HEK293 (cell line): ENCODE data around the gene H2BK1.
A peak's percentile ranks its signal among the peaks of the same experiment; 100 is the strongest.

ENCODE experiments used
- CTCF ChIA-PET: fragments of 350-600 bp; formaldehyde crosslinking; extraction: SDS; loops from one replicate; lab custom pipeline; 2021; ENCODE audit warnings: antibody characterized with exemption; lab: Yijun Ruan, JAX
- POLR2A ChIA-PET: fragments of 300-600 bp; formaldehyde crosslinking; extraction: SDS; loops from one replicate; lab custom pipeline; 2020; ENCODE audit warnings: antibody characterized with exemption, inconsistent platforms; lab: Yijun Ruan, JAX
- H3K27ac ChIP-seq: fragments of 200-500 bp; sonication (Bioruptor generic); 2 replicates; pipeline ENCODE4 v1.5.1; 2014; ENCODE audit warnings: low read depth, low read length, control low read depth, inconsistent platforms; ENCODE audit errors: extremely low read depth
- H3K36me3 ChIP-seq, 2 experiments: fragments of 200-500 bp in 1 of 2; sonication (Bioruptor generic) in 1 of 2; 1 replicate in 1 of 2; 2 replicates in 1 of 2; pipeline ENCODE4 v1.5.1; 2014 to 2017; ENCODE audit warnings: inconsistent platforms in 2 of 2, low read length in 2 of 2; ENCODE audit not compliant: control insufficient read depth in 2 of 2, insufficient read depth in 1 of 2
- H3K4me1 ChIP-seq: fragments of 200-500 bp; sonication (Bioruptor generic); 2 replicates; pipeline ENCODE4 v1.5.1; 2014; ENCODE audit warnings: mild to moderate bottlenecking, low read length, inconsistent platforms; ENCODE audit not compliant: control insufficient read depth, insufficient read depth
- H3K4me3 ChIP-seq: 2 replicates; pipeline ENCODE4 v1.5.1; 2011; ENCODE audit warnings: low read depth, mild to moderate bottlenecking, control low read depth, low read length, moderate library complexity
- H3K9me3 ChIP-seq: fragments of 200-500 bp; sonication (Bioruptor generic); 2 replicates; pipeline ENCODE4 v1.5.1; 2014; ENCODE audit warnings: low read depth, low read length, inconsistent platforms; ENCODE audit not compliant: control insufficient read depth, insufficient read depth
- GLIS2 ChIP-seq: fragments of 450-650 bp; formaldehyde crosslinking; IDR thresholded peaks from 2 replicates; pipeline ENCODE4 v1.5.1; 2016; ENCODE audit warnings: missing biosample characterization, missing genetic modification characterization
- KLF1 ChIP-seq: fragments of 450-650 bp; formaldehyde crosslinking; IDR thresholded peaks from 2 replicates; pipeline ENCODE4 v1.5.1; 2016; ENCODE audit warnings: missing biosample characterization, missing genetic modification characterization
- ZBTB11 ChIP-seq: fragments of 450-650 bp; formaldehyde crosslinking; conservative IDR thresholded peaks from 2 replicates; pipeline ENCODE4 v1.5.1; 2016; ENCODE audit warnings: low read depth, missing biosample characterization, missing genetic modification characterization
- ZBTB48 ChIP-seq: fragments of 450-650 bp; formaldehyde crosslinking; IDR thresholded peaks from 2 replicates; pipeline ENCODE4 v1.5.1; 2016; ENCODE audit warnings: missing biosample characterization, missing genetic modification characterization
- ZFHX2 ChIP-seq: fragments of 450-650 bp; formaldehyde crosslinking; conservative IDR thresholded peaks from 2 replicates; pipeline ENCODE4 v1.5.1; 2016; ENCODE audit warnings: missing biosample characterization, missing genetic modification characterization
- ZNF112 ChIP-seq: fragments of 450-650 bp; formaldehyde crosslinking; IDR thresholded peaks from 2 replicates; pipeline ENCODE4 v1.5.0; 2017; ENCODE audit warnings: missing biosample characterization, missing genetic modification characterization
- ZNF169 ChIP-seq: fragments of 450-650 bp; formaldehyde crosslinking; IDR thresholded peaks from 2 replicates; pipeline ENCODE4 v1.5.1; 2016; ENCODE audit warnings: missing biosample characterization, missing genetic modification characterization
- ZNF341 ChIP-seq: fragments of 450-650 bp; formaldehyde crosslinking; IDR thresholded peaks from 2 replicates; pipeline ENCODE4; 2016; ENCODE audit warnings: low read depth, missing biosample characterization, missing genetic modification characterization
- ZNF449 ChIP-seq: fragments of 450-650 bp; formaldehyde crosslinking; IDR thresholded peaks from 2 replicates; pipeline ENCODE4 v1.5.1; 2017; ENCODE audit warnings: missing biosample characterization, mild to moderate bottlenecking, missing genetic modification characterization, moderate library complexity
- ZNF518A ChIP-seq: fragments of 450-650 bp; formaldehyde crosslinking; conservative IDR thresholded peaks from 2 replicates; pipeline ENCODE4 v1.5.1; 2016; ENCODE audit warnings: low read depth, missing biosample characterization, missing genetic modification characterization
- ZNF544 ChIP-seq: fragments of 450-650 bp; formaldehyde crosslinking; IDR thresholded peaks from 2 replicates; pipeline ENCODE4 v1.5.0; 2017; ENCODE audit warnings: missing biosample characterization, missing genetic modification characterization
- ZNF596 ChIP-seq: fragments of 450-650 bp; IDR thresholded peaks from 2 replicates; pipeline ENCODE4 v1.5.0; 2018; ENCODE audit warnings: missing biosample characterization, mild to moderate bottlenecking, missing genetic modification characterization, moderate library complexity
- ZNF624 ChIP-seq: fragments of 450-650 bp; formaldehyde crosslinking; IDR thresholded peaks from 2 replicates; pipeline ENCODE4 v1.5.1; 2017; ENCODE audit warnings: missing biosample characterization, missing genetic modification characterization
- ZNF701 ChIP-seq: fragments of 450-650 bp; formaldehyde crosslinking; IDR thresholded peaks from 2 replicates; pipeline ENCODE4 v1.5.1; 2016; ENCODE audit warnings: missing biosample characterization, missing genetic modification characterization

The H2BK1 gene

GRCh38 chr7:151201344-151201743 lies 8.9 kb downstream of the H2BK1 start:
- H3K9me3 ChIP-seq: no peaks in the 10 kb centered on the region
- no peak overlapping the region for H3K27ac ChIP-seq
- ChIA-PET POLR2A (no interaction called here), CTCF (no interaction called here)
- TF ChIP-seq ZNF169 (tag by site-specific recombination) (no peak), ZNF596 (tag by site-specific recombination) (no peak), ZNF518A (tag by site-specific recombination) (no peak), ZNF701 (tag by site-specific recombination) (no peak), ZNF544 (tag by site-specific recombination) (no peak), ZNF112 (no peak), ZNF341 (tag by site-specific recombination) (no peak), ZBTB48 (tag by site-specific recombination) (no peak), KLF1 (no peak), ZNF624 (tag by site-specific recombination) (no peak)
- H3K4me3 ChIP-seq: no peak overlapping the region
- H3K36me3 ChIP-seq: no peaks in the 10 kb centered on the region
- no peaks in the 10 kb centered on the region for H3K4me1 ChIP-seq

GRCh38 chr7:151198945-151199848 lies 11.1 kb downstream of the H2BK1 start:
- H3K9me3 ChIP-seq: no peaks in the 10 kb centered on the region
- H3K4me3 ChIP-seq: no peak overlapping the region
- no peak overlapping the region for H3K27ac ChIP-seq
- H3K4me1 ChIP-seq: no peaks in the 10 kb centered on the region
- ChIA-PET POLR2A (no interaction called here), CTCF (no interaction called here)
- H3K36me3 ChIP-seq: no peaks in the 10 kb centered on the region
- TF ChIP-seq ZNF449 (tag by site-specific recombination): no peak
- peak; percentile 31; the same call in 1 of the 2 replicates for TF ChIP-seq GLIS2 (tag by site-specific recombination)
- no peak for TF ChIP-seq ZBTB11 (tag by site-specific recombination)
- peak; percentile 17; the same call in 1 of the 2 replicates for TF ChIP-seq ZFHX2 (tag by site-specific recombination)
